ENCODE measurements around the gene CFI.

- no peak for TF ChIP-seq CTCF (IDR thresholded peaks at IDR 0.05)
- TF ChIP-seq POLR2AphosphoS5 (IDR thresholded peaks at IDR 0.05), result no peak
- TF ChIP-seq POLR2A (IDR thresholded peaks at IDR 0.05), result no peak
- TF ChIP-seq EP300 (IDR thresholded peaks at IDR 0.05), result no peak
Measured at GRCh38 chr4:109698656-109699055, 103.1 kb downstream of the CFI start.
